ENCODE measurements around the gene MAVS. TPM values are rescaled to one million over a fixed set of nuclear protein-coding genes. Genes with fewer than 3 reads are reported as not detected.

MAVS gene
- total and polyA plus RNA-seq, 4 donors: 13.2 to 39.6 (median 20.9) TPM

GRCh38 chr20:3823881-3824280 lies 22.8 kb upstream of the MAVS start:
- H3K4me3 ChIP-seq: no peak overlapping the region
- peaks cover 0 to 14% (median 3%) of the 10 kb centered on the region in 5 donors for H3K4me1 ChIP-seq (ENCODE audit: control insufficient read depth in 5 of 5, insufficient read depth in 5 of 5, low read length in 5 of 5)
- no peak for TF ChIP-seq CTCF (IDR thresholded peaks at IDR 0.05; ENCODE audit: control extremely low read depth, extremely low read depth)
- no peak overlapping the region for H3K9ac ChIP-seq (ENCODE audit: insufficient read depth in 1 of 2, low read length in 2 of 2)
- WGBS, 2 donors: 93 to 97% methylated on average over 20 of the region's 20 CpGs
- DNase-seq (no peak), ATAC-seq (ENCODE audit: insufficient read depth, low FRiP score) (no peak)
- peaks cover 8 to 38% (median 25%) of the 10 kb centered on the region in 4 donors for H3K36me3 ChIP-seq (ENCODE audit: control insufficient read depth in 4 of 4, insufficient read depth in 4 of 4, low read length in 4 of 4)
- H3K27ac ChIP-seq (ENCODE audit: low read depth in 1 of 2, low read length in 1 of 2): no peak overlapping the region
- H3K9me3 ChIP-seq (ENCODE audit: control insufficient read depth in 4 of 4, insufficient read depth in 3 of 4, low read length in 3 of 4): no peaks in the 10 kb centered on the region
- H3K27me3 ChIP-seq (ENCODE audit: control insufficient read depth in 3 of 3, insufficient read depth in 3 of 3, low read length in 2 of 3): no peaks in the 10 kb centered on the region

GRCh38 chr20:3825526-3825925 lies 21.1 kb upstream of the MAVS start:
- no peak for DNase-seq
- 85 to 87% methylated on average over 7 of the region's 7 CpGs for WGBS, 2 donors

GRCh38 chr20:3826420-3826819 lies 20.2 kb upstream of the MAVS start:
- H3K27ac ChIP-seq (ENCODE audit: low read depth in 1 of 2, low read length in 1 of 2): no peak overlapping the region

More at GRCh38 chr20:3825526-3825925, 21.1 kb upstream of the MAVS start:
- no peaks in the 10 kb centered on the region for H3K27me3 ChIP-seq (ENCODE audit: control insufficient read depth in 3 of 3, insufficient read depth in 3 of 3, low read length in 2 of 3)
- ATAC-seq (ENCODE audit: insufficient read depth, low FRiP score): no peak
- H3K9me3 ChIP-seq (ENCODE audit: control insufficient read depth in 4 of 4, insufficient read depth in 3 of 4, low read length in 3 of 4): no peaks in the 10 kb centered on the region
- H3K9ac ChIP-seq (ENCODE audit: insufficient read depth in 1 of 2, low read length in 2 of 2): no peak overlapping the region
- H3K27ac ChIP-seq (ENCODE audit: low read depth in 1 of 2, low read length in 1 of 2): no peak overlapping the region
- no peak for TF ChIP-seq CTCF (IDR thresholded peaks at IDR 0.05; ENCODE audit: control extremely low read depth, extremely low read depth)
- H3K36me3 ChIP-seq (ENCODE audit: control insufficient read depth in 4 of 4, insufficient read depth in 4 of 4, low read length in 4 of 4): peaks cover 8 to 38% (median 25%) of the 10 kb centered on the region in 4 donors
- peaks cover 0 to 8% (median 3%) of the 10 kb centered on the region in 5 donors for H3K4me1 ChIP-seq (ENCODE audit: control insufficient read depth in 5 of 5, insufficient read depth in 5 of 5, low read length in 5 of 5)
- H3K4me3 ChIP-seq: no peak overlapping the region

More at GRCh38 chr20:3826420-3826819, 20.2 kb upstream of the MAVS start:
- Histone ChIP-seq H3K36me3 (ENCODE audit: control insufficient read depth in 4 of 4, insufficient read depth in 4 of 4, low read length in 4 of 4) (peaks cover 8 to 38% (median 25%) of the 10 kb centered on the region in 4 donors), H3K4me1 (ENCODE audit: control insufficient read depth in 5 of 5, insufficient read depth in 5 of 5, low read length in 5 of 5) (peaks cover 0 to 2% (median 0%) of the 10 kb centered on the region in 5 donors), H3K9me3 (ENCODE audit: control insufficient read depth in 4 of 4, insufficient read depth in 3 of 4, low read length in 3 of 4) (no peaks in the 10 kb centered on the region), H3K4me3 (no peak overlapping the region), H3K27me3 (ENCODE audit: control insufficient read depth in 3 of 3, insufficient read depth in 3 of 3, low read length in 2 of 3) (no peaks in the 10 kb centered on the region), H3K9ac (ENCODE audit: insufficient read depth in 1 of 2, low read length in 2 of 2) (no peak overlapping the region)
- TF ChIP-seq CTCF (IDR thresholded peaks at IDR 0.05; ENCODE audit: control extremely low read depth, extremely low read depth): no peak
- no peak for ATAC-seq (ENCODE audit: insufficient read depth, low FRiP score)
- no peak for DNase-seq
- WGBS, 2 donors: 60 to 74% methylated on average over 4 of the region's 4 CpGs
